ENCODE data around the gene SSX2IP.

DNA sequence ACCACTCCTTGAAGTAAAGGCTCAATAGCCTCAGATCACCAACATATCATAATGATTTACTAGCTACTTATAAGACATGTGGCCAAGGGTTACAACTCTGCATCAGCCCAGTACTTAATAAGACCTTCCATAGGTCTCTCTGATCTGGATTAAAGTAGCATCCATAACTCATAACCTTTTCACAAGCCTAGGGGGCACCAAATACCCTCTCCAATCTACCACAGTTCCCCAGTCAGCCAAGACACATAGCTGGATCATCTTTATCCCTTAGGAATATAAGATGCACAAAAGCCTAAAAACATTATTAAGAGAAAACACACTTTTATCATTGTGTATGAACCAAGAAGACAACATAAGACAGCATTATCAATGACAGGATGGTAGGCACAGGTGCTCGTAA is 22.1 kb downstream of the SSX2IP start:
- no peak for TF ChIP-seq ZBTB8A (tag by site-specific recombination; IDR thresholded peaks at IDR 0.05)
- TF ChIP-seq YY1 (tag by site-specific recombination; IDR thresholded peaks at IDR 0.05): no peak
- no peak for TF ChIP-seq ZNF433 (tag by site-specific recombination; IDR thresholded peaks at IDR 0.05; ENCODE audit: low read depth)
- TF ChIP-seq ZNF521 (tag by site-specific recombination; IDR thresholded peaks at IDR 0.05): no peak
- TF ChIP-seq, protein P1, sequence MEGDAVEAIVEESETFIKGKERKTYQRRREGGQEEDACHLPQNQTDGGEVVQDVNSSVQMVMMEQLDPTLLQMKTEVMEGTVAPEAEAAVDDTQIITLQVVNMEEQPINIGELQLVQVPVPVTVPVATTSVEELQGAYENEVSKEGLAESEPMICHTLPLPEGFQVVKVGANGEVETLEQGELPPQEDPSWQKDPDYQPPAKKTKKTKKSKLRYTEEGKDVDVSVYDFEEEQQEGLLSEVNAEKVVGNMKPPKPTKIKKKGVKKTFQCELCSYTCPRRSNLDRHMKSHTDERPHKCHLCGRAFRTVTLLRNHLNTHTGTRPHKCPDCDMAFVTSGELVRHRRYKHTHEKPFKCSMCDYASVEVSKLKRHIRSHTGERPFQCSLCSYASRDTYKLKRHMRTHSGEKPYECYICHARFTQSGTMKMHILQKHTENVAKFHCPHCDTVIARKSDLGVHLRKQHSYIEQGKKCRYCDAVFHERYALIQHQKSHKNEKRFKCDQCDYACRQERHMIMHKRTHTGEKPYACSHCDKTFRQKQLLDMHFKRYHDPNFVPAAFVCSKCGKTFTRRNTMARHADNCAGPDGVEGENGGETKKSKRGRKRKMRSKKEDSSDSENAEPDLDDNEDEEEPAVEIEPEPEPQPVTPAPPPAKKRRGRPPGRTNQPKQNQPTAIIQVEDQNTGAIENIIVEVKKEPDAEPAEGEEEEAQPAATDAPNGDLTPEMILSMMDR (tag by site-specific recombination; IDR thresholded peaks at IDR 0.05): no peak
- no peak for TF ChIP-seq SP2 (tag by site-specific recombination; IDR thresholded peaks at IDR 0.05)
- no peak for TF ChIP-seq WT1 (tag by site-specific recombination; IDR thresholded peaks at IDR 0.05)
- TF ChIP-seq SCRT1 (tag by site-specific recombination; IDR thresholded peaks at IDR 0.05; ENCODE audit: borderline replicate concordance): no peak
- no peak for TF ChIP-seq ZBTB1 (tag by site-specific recombination; IDR thresholded peaks at IDR 0.05)
- TF ChIP-seq, protein P2, sequence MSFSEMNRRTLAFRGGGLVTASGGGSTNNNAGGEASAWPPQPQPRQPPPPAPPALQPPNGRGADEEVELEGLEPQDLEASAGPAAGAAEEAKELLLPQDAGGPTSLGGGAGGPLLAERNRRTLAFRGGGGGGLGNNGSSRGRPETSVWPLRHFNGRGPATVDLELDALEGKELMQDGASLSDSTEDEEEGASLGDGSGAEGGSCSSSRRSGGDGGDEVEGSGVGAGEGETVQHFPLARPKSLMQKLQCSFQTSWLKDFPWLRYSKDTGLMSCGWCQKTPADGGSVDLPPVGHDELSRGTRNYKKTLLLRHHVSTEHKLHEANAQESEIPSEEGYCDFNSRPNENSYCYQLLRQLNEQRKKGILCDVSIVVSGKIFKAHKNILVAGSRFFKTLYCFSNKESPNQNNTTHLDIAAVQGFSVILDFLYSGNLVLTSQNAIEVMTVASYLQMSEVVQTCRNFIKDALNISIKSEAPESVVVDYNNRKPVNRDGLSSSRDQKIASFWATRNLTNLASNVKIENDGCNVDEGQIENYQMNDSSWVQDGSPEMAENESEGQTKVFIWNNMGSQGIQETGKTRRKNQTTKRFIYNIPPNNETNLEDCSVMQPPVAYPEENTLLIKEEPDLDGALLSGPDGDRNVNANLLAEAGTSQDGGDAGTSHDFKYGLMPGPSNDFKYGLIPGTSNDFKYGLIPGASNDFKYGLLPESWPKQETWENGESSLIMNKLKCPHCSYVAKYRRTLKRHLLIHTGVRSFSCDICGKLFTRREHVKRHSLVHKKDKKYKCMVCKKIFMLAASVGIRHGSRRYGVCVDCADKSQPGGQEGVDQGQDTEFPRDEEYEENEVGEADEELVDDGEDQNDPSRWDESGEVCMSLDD (tag by site-specific recombination; IDR thresholded peaks at IDR 0.05): no peak
- TF ChIP-seq ZNF335 (tag by site-specific recombination; conservative IDR thresholded peaks at IDR 0.05): no peak
